DMS79 (cell line): ENCODE measurements around the gene PTCH1.

Source experiments
- DNase-seq: peaks from one replicate; lab custom pipeline; 2025; lab: John Stamatoyannopoulos, UW

The PTCH1 gene

DNA sequence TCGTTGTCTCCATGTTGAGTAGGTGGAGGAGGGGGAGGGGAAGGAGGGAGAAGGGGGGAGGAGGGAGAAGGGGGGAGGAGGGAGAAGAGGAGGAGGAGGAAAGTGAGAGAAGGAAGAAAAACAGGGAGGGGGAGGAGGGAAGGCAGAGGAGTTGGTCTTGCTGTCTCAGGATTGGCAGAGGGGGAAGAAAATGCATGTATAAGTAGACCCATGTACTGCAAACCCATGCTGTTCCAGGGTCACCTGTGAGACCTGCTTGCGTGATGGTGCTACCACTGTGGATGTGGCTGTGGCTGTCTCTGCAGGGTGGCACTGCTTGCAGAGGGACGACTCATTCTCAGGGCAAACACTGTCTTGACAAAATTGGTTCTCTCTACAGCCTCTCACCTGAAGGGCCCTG lies 76.3 kb downstream of the PTCH1 start:
- DNase-seq = no peak

DNA sequence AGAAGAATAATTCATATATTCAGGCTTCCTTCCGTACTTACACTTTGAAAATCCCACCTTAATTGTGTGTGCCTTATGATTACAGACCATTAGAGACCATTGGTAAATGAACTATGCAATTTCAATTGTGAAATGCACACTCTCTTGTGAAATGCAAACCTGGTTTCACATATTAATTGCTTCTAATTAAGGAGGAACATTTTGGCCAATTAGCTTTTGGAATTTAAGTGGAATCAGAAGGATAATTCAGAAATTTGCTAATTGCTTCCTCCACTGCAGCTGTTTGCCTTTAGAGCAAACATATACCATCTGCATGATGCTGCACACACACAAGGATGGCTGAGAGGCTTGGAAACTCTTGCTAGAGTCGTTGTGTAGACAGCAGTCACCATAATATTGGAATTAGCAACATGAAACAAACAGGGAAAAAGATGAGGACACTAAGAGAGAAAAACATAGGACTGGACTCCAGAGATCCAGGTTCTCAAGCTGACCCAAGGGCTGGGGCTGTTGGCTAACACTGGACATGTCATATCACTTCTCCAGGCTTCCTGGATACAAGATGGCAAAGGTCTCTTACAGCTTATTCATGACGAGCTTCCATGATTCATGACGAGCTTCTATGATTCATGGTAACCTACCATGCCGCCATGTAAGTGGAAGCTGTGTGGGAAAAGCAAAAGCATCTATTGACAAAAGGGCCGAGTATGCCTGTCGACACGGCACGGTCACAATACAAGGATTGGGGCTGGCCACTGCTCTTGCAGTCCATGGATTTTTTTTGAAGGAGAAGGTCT lies 78.0 kb downstream of the PTCH1 start:
- no peak for DNase-seq

DNA sequence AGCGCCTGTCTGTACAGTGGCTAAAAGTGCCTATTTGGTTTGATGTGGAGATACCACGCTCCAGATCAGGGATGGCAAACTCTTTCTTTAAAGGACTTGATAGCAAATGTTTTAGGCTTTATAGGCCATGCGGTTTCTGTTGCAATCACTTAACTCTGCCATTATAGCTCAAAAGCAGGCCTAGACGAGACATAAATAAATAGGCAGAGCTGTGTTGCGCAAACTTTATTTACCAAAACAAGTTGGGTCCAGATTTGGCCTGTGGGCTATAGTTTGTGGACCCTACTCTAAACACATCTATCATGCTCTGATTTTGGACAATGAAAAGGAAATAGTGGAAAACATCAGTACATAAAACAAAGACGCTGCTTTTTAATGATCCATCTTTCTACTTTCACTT lies 79.2 kb downstream of the PTCH1 start:
- no peak for DNase-seq

DNA sequence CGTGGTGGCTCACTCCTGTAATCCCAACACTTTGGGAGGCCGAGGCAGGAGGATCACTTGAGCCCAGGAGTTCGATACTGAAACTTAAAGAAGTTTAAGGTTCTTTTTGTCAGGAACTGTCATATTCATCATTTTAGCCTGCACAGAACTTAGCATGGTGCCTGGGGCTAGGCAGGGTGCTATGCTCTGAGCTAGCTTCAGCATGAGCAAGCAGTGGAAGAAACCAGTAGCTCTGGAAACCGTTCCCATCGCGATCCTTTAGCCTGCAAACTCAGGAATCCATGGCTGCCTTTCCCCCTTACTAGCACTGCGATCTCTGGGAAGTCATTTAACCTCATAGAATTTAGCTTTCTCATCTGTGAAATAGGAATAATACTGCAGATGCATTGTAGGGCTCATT lies 80.4 kb downstream of the PTCH1 start:
- no peak for DNase-seq

DNA sequence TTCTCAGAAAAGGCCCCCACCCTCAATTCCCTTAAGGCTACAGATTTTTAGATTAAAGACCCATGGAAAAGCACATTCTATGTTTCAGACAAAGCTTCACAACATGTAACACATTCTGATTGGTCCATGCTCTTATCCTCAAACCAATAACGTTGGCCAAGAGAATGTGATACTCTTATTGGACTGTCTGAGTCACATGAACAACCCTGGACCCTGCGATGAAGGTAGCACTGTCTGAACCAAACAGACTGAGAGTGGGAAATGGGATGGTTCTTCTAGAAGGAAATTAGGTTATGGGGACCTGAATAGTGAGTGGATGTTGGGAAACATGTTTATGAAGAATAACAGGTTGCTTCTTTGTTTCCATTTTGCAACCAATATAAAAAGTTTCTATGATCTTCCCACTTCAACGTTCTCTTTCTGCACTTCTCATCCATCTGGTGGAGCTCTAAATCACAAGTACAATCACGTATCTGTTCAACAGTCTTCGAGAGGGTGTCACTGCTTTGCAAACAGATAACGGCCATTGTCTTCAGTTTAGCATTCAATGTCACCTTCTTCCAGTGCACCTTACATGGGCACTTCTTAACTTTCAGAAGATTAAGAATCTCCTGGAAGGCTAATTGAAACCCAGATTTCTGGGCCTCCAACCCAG lies 81.6 kb downstream of the PTCH1 start:
- DNase-seq = no peak

DNA sequence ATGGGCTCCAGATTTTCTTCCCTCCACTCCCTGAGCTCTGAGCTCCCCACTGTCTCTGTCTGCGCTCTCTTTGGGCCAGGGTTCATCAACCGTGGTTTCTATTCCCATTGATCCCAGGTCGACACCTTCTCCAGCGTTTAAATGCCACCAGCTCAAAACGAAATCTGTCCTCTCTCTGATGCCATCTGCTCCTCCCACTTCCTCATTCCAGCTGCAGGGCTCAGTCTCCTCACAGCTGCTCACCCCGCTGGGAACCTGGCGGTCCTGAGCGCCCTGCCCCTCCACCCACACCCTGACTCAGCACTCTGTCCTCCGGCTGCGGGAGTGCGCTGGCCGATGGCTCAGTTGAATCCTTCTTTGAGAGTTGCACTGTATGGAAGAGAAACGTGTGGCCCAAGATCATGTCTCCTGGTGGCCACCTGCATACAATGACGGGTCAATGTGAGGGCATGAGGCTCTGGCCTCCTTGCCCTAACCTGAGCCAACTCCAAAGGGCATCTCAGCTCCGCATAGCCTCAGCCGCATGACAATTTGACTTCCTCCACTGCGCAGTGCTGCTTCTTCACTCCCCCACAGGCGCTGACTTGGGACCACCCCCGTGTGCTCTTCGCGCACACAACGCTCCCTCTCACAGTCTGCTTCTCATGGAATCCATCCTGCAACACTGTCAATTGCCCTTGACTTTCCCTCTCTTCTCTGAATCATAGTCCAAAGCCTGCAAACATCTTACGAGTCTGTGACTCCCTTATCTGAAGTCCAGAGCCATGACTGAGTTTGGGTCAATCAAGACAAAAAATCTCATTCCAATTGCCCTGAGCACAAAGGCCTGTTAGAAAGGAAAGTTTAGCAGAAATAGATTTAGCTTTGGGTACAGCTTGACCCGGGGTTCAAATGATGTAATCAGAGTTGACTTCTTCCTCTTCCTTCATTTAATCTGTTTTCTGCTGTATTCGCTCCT lies 82.4 kb downstream of the PTCH1 start:
- DNase-seq = no peak

DNA sequence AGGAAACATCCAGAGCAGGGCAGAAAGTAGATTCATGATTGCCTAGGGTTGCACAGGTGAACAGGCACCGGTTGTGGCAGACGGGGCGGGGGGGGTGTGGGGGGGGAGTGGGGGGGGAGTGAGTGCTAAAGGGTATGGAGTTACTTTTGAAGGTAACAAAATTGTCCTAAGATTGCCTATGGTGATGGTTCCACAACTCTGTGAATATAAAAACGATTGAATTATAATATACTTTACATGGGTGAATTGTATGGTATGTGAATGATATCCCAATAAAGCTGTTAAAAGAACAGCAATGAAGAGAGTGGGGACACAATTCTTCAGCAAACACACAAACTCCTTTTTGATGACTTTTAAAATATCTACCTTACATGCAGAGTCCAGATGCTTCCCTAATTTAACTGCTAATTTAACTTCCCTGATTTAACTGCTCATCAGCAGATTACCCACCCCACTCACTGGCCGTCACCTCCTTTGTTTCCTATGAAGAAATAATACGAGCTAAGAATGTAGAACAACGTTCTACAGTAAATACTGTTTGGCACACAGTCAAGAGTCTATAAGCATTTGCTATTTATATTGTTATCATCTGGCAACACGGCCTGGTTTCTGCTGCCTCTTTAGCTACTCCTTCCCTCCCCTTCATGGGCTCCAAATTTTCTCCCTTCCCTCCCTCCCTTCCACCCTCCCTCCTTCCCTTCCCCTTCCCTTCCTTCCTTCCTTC lies 83.5 kb downstream of the PTCH1 start:
- no peak for DNase-seq

DNA sequence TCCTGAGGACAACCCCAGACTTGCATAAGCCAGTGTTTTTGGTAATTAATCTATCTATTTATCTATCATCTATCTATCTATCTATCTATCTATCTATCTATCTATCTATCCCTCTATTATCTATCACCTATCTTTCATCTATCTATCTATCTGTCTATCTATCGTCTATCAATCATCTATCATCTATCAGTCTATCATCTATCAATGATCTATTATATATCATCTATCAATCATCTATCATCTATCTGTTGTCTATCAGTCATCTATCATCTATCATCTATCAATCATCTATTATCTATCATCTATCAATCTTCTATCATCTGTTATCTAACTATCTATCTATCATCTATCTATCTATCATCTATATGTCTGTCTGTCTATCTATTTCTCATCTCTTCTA lies 85.5 kb downstream of the PTCH1 start:
- DNase-seq = no peak

DNA sequence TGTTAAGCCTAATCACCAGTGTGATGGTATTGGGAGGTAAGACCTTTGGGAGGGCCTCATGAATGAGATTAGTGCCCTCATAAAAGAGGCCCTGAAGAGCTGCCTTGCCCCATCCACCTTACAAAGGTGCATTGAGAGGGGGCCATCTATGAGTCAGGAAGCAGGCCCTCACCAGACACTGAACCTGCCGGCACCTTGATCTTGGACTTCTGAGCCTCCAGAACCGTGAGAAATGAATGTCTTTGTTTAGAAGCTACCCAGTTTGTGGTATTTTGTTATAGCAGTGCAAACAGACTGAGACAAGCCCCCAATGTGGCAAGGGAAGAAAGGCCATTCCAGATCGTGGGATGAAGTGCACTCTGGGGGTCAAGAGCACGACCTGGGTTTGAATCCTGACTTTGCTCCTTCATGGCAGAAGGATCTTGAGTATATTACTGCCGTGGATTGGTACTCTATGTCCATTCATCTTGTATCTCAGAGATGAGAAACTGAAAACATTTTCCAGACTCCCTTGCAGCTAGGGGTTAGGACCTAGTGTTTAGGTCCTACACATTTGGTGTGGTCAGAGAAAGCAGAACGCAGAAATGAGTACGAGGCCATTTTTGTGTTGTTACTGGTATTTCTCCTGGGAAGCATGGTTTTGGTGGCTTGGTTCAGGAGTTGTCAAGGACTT lies 86.7 kb downstream of the PTCH1 start:
- DNase-seq = no peak

DNA sequence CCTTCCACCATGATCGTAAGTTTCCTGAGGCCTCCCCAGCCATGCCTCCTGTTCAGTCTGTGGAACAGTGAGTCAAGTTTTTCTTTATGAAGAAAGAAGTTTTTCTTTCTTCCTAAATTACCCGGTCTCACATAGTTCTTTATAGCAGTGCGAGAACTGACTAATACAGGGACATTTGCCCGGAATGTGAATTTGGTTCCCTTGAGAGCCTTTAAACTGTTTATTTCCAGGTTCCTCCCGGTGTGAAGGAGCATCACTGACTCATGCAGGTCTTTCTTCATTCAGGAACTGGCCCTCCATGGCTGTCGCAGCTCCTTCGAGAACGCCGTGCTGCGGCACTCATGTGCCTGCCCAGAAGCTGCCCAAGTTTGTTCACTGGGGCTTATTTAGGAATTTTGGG lies 87.7 kb downstream of the PTCH1 start:
- DNase-seq = no peak

DNA sequence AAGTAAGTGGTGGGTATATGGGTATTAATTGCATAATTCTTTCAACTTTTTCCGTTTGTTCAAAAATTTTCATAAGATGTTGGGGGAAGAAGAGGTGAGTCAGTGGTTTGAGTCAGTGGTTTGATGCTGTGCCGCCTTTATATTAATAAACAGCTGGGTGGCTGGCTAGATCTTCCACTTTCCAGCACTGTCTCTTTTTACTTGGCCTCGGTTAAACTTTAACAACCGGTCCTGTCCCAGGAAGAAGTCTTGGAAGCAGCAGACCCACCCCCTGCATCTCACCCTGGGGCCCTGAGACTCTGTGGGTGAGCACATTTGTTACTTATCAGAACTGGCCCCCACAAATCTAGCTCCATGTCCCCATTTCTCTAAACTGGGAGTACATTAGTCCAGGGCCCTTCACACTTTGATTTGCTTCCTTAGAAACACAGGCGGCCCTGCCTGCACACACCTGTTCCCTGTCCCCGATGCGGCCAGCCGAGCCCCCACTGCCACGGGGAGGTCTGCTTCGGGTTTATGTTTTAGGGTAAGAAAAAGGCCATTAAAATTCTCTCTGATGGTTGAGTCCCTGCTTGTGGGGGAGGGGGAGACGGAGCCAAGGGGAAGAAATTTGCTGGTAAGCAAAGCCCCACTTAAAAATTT lies 90.7 kb downstream of the PTCH1 start:
- DNase-seq = no peak

DNA sequence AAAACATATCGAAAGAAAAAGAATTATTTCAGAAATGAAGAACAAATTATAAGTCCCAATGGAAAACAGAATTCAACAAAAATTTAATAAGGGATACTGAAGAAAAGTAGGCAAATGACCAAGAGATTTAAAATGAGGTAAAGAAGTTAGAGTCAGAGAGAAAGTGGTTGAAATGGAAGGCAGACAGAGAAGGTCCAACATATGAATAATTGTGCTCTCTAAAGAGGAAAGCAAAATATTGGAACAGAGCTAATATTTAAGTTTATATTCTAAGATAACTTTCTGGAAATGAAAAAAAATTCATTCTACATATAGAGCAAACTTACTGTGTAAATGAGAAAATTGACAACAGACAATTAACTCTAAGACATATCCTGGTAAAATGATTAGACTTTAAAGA lies 94.1 kb downstream of the PTCH1 start:
- DNase-seq = no peak

DNA sequence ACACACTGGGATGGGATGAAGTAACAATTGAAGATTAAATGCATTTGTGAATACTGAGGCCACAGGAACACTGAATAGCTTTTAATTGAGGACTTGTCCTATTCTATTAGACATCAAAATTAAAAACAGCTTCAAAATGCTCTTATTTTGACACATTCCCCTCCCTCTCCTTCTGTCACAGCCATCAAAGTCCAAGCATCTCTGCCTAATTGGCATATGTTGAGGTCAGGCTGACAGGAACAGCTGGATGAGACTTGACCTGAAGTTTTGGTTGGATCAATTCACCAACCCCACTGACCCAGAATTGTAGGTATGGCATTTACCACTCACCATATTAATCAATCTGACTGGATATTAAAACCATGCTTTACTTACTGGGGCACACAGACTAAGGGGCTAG lies 96.3 kb downstream of the PTCH1 start:
- DNase-seq = no peak

DNA sequence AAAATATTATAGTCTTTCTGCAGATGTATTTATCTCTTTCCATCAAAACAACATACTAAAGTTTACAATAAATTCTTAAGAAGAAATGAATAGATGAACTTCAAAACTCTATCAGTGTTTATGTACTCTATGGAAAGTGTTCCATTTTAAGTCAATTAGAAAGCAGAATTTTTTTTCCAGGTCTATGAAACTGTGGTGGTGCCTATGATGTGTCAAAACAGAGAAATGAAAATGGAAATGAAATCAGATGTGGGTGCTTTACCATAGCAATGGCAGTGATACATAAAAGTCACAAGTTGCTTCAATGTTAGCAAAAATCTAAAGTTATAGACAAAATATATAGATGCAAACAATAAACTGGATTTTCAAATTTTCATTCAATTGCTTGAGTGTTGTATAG lies 97.3 kb downstream of the PTCH1 start:
- no peak for DNase-seq

DNA sequence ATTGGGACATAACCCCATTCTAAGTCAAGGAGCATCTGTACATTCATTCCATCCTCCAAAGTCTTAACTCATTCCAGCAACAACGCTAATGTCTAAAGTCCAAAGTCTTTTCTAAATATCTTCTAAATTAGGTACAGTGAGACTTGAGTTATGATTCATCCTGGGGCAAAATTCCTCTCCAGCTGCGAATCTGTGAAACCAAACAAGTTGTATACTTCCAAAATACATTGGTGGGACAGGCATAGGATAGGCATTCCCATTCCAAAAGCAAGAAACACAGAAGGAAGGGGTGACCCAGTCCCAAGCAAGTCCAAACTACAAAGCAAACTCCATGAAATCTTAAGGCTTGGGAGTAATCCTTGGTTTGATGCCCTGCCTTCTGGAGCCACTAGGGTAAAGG lies 101.6 kb downstream of the PTCH1 start:
- DNase-seq = no peak

DNA sequence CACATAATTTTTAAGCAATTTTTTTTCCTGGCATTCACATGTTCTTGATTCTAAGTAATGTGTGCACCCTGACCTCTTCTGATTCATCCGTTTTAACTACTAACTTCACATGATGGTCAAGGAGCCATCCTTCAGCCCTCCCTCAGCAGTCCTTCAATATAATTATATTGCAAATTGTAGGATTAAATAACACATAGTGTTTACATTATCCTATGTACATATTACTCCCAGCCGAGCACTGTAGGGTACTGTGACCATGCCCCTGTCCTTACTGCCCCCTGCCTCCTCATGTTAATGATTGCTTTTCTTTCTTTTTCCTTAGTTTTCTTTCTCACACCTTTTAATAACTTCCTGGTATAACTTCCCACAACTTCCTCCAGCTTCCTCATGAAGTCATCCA lies 103.0 kb downstream of the PTCH1 start:
- DNase-seq = no peak

DNA sequence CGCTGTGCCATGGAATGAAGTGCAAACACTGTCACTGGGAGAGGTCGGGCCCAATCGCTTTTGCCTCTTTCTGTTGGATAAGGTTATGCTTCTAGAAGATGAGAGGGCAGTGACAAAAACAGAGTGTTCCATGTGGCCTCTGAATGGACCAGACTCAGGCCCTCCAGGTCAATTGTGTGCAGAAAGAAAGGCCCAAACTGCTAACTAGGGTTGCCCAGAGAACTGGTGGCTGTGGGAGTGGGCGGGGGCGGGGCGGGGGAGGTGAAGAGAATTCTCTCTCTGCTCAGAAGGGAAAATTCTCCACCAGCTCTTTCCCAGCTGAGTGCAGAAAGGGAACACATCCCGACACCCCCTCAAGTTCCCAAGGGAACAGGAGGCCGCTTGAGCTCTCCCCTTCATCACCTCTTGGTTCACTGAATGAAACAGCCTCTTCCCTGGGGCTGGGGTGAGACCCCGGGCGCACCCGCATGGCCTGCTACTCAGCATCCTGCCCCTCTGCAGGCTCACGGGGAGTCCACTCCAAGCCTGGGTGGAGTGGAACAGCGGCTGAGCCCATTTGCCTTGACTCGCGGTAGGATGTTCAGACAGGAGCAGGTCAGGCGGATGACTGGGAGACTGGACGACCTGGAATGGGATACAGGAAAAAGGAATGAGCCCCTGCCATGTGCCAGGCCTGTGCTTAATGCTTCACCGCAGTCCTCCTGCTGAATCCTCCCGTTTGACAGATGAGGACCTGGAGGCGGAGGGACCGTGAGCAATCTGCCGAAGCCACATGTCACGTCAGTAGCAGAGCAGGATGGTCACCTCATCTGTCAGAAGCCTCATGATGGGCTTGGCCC lies 105.5 kb downstream of the PTCH1 start:
- DNase-seq = no peak

DNA sequence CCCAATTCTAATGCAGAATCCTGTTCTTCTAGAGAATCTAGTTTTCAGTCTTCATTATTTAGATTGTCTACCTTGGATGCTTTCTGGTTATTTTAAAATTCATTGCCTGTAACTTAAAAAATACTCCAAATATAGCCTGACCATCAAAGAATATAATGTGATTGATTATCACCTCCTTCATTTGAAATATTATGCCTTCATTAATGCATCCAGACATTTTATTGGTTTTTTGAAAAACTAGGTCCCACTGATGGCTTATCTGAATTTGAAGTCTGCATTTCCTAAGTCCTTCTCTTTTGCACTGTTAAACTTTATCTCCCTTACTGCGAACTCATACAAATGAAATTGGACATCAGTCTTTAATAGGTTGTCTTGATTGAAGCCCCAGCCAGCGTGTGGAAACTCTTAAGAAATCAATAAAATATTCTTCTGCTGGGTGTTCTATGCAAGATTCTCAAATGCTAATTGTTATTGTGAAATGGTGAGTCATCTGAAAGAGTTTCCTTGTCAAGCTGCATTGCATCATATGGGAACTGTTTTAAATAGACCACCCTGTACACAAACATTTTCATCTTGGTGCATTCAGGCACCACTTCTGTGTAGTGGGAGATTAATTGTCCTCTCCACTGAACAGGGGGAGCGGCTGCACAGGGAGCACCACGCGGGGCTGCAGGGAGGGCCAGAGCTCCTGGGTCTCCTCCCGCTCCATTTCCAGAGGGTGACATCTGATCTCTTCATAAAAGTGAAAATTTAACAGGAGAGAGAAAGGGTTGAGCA lies 106.9 kb downstream of the PTCH1 start:
- no peak for DNase-seq

DNA sequence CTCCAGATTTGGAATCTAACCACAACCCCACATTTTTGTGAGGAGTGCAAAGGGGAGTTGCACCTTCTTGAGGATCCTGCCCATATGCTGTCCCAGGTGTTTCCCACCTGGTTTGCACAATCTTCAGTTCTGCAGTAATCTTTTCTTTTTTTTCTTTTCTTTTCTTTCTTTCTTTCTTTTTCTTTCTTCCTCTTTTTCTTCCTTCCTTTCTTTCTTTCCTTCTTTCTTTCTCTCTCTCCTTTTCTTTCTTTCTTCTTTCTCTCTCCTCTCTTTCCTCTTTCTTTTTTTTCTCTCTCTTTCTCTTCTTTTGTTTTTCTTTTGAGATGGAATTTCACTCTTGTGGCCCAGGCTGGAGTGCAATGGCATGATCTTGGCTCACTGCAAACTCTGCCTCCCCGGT lies 109.2 kb downstream of the PTCH1 start:
- no peak for DNase-seq
